GM18505 (cell line): ENCODE data around the gene PSMA7.

ENCODE experiments used
- ATAC-seq: cut with Tn5 transposase; IDR thresholded peaks from one replicate; pipeline ENCODE4 v1.9.1; 2021; ENCODE audit not compliant: unreplicated experiment
- POLR2A ChIP-seq: IDR thresholded peaks from 4 replicates; pipeline ENCODE4 v1.6.1; 2011; ENCODE audit warnings: borderline replicate concordance; ENCODE audit not compliant: insufficient read depth, insufficient read length; ENCODE audit errors: extremely low read depth

The PSMA7 gene

DNA sequence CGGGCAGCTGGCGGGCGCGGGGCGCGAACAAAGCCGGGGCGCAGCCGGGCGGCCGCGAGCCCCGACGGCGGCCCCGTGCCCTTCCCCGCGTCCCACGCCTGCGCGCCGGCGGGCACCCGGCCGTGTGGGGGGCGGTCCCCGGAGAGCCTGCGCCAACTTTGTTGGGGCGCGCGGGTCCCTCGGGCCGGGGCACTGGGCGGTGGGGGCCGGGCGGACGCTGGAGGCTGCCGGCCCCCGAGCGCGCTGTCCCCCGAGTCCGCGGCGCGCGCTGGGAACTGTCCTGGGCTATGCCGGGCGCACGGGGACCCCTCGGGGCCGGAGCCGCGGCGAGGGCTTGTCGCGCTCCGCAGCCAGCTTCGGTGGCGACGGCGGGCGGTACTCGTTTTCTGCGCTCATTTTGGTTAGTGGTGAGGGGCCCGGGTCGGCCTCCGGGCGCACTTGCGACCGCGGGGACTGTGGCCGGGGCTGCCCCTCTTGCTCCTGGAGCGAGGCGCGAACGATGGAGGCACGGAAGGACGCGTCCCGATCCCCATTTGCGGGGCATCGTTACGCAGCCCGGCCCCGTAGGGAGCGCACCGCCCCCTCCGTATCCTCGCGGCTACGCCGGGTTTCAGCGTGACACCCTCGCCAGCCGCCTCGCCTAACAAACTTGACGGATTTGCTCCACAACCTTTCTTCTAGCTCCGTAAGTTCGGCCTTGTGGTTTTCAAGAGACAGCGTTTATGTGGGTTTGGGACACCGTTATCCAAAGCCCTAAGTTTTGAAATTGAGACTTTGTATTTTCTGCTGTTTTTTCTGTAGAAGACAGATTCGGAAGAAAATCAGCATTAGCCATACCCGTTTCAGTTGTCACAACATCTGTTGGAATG is 997 bp upstream of the PSMA7 start:
- peak; percentile 29 for ATAC-seq
- no peak for TF ChIP-seq POLR2A

- peak; percentile 10 for ATAC-seq
- TF ChIP-seq POLR2A = no peak
Measured at GRCh38 chr20:62142252-62143080, 728 bp downstream of the PSMA7 start.

DNA sequence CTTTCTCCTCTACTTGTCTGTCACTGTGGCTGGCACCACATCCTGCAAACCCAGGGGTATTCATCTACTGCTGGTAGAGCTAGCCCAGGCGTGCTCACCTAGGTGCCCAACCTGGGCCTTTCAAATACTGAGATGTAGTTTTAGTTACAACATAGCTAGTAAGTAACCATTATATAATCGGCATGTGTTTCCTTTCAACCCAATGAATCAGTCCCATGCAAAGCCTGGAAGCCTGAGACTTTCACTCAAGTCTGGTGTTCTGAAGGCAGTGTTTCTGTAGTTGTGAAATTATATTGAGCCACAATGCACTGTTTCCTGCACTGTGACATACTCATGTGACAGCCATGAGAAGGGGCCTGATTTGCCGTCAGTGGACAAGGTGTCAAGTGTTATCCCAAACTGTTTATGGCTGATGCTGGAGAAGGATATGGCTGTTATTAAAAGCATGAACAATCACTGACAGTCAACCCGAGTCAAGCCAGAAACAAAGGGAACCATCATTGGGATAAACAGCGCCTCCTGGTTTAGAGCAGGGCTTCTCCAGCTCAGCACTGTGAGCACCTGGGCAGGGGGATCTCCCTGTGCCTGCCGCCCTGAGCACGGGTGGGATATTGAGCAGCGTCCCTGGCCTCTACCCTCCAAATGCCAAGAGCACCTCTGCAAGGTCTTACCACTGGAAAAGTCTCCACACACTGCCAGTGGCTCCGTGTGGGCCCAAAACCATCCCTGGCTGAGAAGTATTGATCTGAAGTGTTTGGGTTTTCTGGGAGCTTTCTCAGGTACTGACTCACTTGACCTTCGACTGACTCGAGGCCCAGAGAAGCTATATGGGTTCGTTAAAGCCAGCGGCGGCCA is 1.6 kb downstream of the PSMA7 start:
- TF ChIP-seq POLR2A = no peak
- ATAC-seq = no peak

- ATAC-seq = no peak
- TF ChIP-seq POLR2A = peak; percentile 17
Measured at GRCh38 chr20:62141043-62141396, 2.2 kb downstream of the PSMA7 start.

- no peak for ATAC-seq
- no peak for TF ChIP-seq POLR2A
Measured at GRCh38 chr20:62139636-62140035, 3.6 kb downstream of the PSMA7 start.

DNA sequence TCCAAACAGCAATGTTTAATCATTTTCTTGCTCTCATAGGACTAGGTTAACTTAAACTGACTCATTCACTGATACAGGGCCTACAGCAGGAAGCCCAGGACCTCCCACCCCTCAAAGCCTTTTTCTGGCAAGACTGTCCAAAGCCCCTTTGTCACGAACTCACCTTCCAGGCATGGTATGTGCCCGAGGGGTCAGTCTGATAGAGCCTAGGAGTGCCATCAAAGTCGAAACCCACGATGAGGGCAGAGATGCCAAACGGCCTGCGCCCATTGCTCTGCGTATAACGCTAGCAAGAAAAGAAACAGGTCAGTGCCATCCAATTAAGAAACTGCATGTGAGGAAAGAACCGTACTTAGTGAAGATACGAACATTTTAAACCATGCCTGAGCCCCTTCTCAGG is 4.3 kb downstream of the PSMA7 start:
- TF ChIP-seq POLR2A = no peak
- ATAC-seq = no peak

DNA sequence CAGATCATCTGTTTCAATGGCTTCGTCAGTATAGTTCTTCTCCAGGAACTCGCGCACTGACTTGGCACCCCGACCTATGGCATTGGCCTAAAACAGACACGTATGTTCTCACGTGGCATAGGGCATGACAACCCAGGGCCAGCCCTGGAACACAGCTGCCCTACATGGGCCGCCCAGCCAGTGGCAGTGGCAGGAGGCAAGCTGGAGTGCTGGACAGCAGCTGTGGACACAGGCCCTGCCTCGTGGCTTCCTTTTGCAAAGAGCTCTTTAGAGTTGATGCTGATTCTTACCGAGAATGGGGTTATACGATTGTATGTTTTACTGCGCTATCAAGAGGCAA is 5.0 kb downstream of the PSMA7 start:
- no peak for TF ChIP-seq POLR2A
- ATAC-seq = no peak

GRCh38 chr20:62137478-62138203 is 5.6 kb downstream of the PSMA7 start:
- ATAC-seq = no peak
- TF ChIP-seq POLR2A = no peak

DNA sequence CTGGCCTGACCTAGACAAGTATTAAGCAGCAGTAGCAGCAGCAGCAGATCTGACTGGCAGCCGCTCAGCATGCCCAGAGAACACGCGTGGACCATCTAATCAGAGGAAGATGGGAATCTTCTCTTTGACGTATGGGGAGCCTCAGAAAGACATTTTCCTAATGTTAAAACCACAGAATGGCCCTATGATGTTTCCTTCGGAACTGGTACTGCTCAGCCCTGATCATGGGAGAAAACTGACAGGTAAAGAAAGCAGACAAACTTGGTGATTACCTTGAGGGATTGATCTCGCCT is 6.2 kb downstream of the PSMA7 start:
- TF ChIP-seq POLR2A = no peak
- ATAC-seq = no peak

GRCh38 chr20:62136283-62137091 is 6.7 kb downstream of the PSMA7 start:
- no peak for ATAC-seq
- no peak for TF ChIP-seq POLR2A

DNA sequence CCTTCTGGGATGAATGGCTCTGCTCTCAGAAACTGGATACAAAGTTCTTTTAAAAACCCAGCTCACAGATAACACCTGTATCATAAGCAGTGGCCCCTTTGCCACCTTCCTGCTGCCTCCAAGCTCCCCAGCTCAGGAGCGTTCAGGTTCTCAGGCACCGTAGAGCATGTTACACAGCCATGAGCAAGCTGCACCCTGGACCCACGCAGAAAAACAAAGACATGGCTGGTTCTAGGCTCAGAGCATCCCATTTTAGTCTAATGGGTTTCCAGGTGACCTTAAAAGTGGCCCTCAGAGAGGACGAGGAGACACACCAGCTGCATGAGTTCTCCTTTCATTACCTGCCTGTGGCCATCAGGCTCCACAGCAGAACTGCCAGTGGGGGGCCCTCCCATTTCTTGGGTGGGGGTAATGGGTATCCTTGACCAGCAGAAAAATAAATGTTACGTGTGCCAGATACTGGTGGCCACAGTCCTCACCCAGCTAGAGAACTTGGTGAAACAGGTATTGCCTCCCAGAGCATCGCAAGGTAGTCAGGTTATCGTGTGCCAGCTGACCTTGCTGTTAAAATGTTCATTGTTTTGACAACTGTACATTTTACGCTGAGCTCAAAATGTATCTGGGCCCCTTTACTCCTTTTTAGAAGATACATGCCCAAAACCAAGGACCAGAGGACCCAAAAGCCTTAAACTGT is 7.5 kb downstream of the PSMA7 start:
- ATAC-seq = no peak
- peak; percentile 25 for TF ChIP-seq POLR2A
